Measurements from ENCODE around the gene TOM1.

GRCh38 chr22:35310556-35311550 lies 11.2 kb downstream of the TOM1 start:
- TF ChIP-seq CTCF (conservative IDR thresholded peaks at IDR 0.05; ENCODE audit: low read length) (no peak), EZH2phosphoT487 (IDR thresholded peaks at IDR 0.05; ENCODE audit: borderline replicate concordance, low read depth, low read length) (no peak)

Data from OCI-LY7 (cell line).